Sigmoid colon (tissue), 7 donors: ENCODE measurements around the gene SMARCC1. TPM values are rescaled to one million over a fixed set of nuclear protein-coding genes. Genes with fewer than 3 reads are reported as not detected.

Source experiments
- DNase-seq: peaks from one replicate; pipeline ENCODE4 v3.0.0-alpha.2; 2019
- H3K27ac ChIP-seq, 4 donors: fragments of 200-600 bp; sonication (generic); one replicate each; pipeline ENCODE4 v1.5.1; 2016 to 2019; ENCODE audit warnings: mild to moderate bottlenecking in 1 of 4
- H3K27me3 ChIP-seq, 3 donors: fragments of 200-600 bp; sonication (generic); one replicate each; pipeline ENCODE4 v1.5.1; 2019; ENCODE audit warnings: mild to moderate bottlenecking in 1 of 3
- H3K36me3 ChIP-seq, 4 donors: fragments of 200-600 bp; sonication (generic); one replicate each; pipeline ENCODE4 v1.5.1; 2016 to 2019
- H3K4me1 ChIP-seq, 4 donors: fragments of 200-600 bp; sonication (generic); one replicate each; pipeline ENCODE4 v1.5.1; 2017 to 2019
- H3K4me3 ChIP-seq, 4 donors: fragments of 200-600 bp; sonication (generic); one replicate each; pipeline ENCODE4 v1.5.1; 2017 to 2019; ENCODE audit warnings: mild to moderate bottlenecking in 2 of 4, moderate library complexity in 1 of 4
- H3K9me3 ChIP-seq, 4 donors: fragments of 200-600 bp in 3 of 4; sonication (generic) in 3 of 4; one replicate each; pipeline versions ENCODE4 v1.5.1 to v1.6.1; 2013 to 2019
- EP300 ChIP-seq, 4 donors: sonication (generic); formaldehyde crosslinking; IDR thresholded peaks; one replicate each; pipeline ENCODE4 v1.6.1; 2017; ENCODE audit warnings: antibody characterized with exemption in 4 of 4
- POLR2A ChIP-seq, 2 donors: fragments of 450-650 bp; IDR thresholded peaks; one replicate each; pipeline ENCODE4 v1.6.1; 2016; ENCODE audit warnings: antibody characterized with exemption in 2 of 2, mild to moderate bottlenecking in 2 of 2, moderate library complexity in 2 of 2
- POLR2AphosphoS5 ChIP-seq, 4 donors: sonication (generic); formaldehyde crosslinking; IDR thresholded peaks; one replicate each; pipeline ENCODE4 v1.6.1; 2017; ENCODE audit warnings: antibody characterized with exemption in 4 of 4
- WGBS, 2 donors: extraction: QIAGEN DNeasy Blood & Tissue Kit; methylation state at CpG; one replicate each; pipeline ENCODE4 v1.1.7; 2013; 5-methylcytosine and 5-hydroxymethylcytosine counted together
- intact Hi-C: fragments of 100-400 bp; cut with DNase I; formaldehyde crosslinking; loops from one replicate; pipeline ENCODE4 v1.15.1; 2023
- polyA plus RNA-seq, 3 donors: library from polyadenylated mRNA; stranded (reverse); fragments of 200-250 nt; gene quantifications; one replicate each; pipeline ENCODE4 v1.2.3, GENCODE V29; 2013
- small RNA-seq, 3 donors: library from RNA; depleted of rRNA; stranded (forward); fragments of <200 nt; gene quantifications; one replicate each; pipeline ENCODE3, GENCODE V24; 2016
- total RNA-seq, 4 donors: library from RNA; depleted of rRNA; stranded (reverse); fragments of >200 nt; gene quantifications; one replicate each; pipeline ENCODE4 v1.1.0, GENCODE V29; 2016
- TF ChIP-seq, protein P1 (sequence below), 4 experiments: fragments of 450-650 bp in 3 of 4; fragments of 200-600 bp in 1 of 4; IDR thresholded peaks; one replicate each; pipeline ENCODE4 v1.5.1; 2016 to 2019; ENCODE audit warnings: antibody characterized with exemption in 4 of 4, mild to moderate bottlenecking in 3 of 4, moderate library complexity in 2 of 4
- donor health status: healthy with polysubstance abuse.
- donor health status: Bipolar disorder and iron deficiency.
- donor health status: healthy.

The SMARCC1 gene
- total and polyA plus RNA-seq, 7 donors: 11.1 to 57.3 (median 43.9) TPM

DNA sequence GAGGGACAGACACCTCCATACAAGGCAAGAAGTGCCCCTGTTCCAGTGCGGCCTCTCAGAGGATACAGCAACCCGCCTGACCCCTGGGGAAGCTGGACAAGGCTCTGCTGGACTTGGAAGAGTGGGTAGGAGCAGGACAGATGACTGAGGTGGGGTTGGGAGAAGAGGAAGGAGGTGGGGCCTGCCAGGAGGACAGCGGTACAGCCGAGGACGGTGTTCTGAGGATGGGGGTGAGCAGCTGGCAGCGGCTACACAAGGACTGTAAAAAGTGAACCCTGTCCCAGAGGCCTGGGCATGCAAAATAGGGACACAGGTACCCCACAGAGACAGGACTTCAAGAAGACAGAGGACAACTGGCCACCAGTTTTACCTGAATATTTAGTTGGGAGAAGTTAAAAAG lies 244.7 kb downstream of the SMARCC1 start:
- WGBS, 2 donors: 88 to 91% methylated on average over 6 of the region's 6 CpGs
- Histone ChIP-seq H3K36me3 (no peaks in the 10 kb centered on the region), H3K4me1 (peaks cover 0 to 2% (median under 1%) of the 10 kb centered on the region in 4 donors), H3K4me3 (no peak overlapping the region), H3K27ac (no peak overlapping the region), H3K27me3 (no peaks in the 10 kb centered on the region), H3K9me3 (no peaks in the 10 kb centered on the region)
- TF ChIP-seq POLR2A (IDR thresholded peaks at IDR 0.05): no peak
- TF ChIP-seq EP300 (IDR thresholded peaks at IDR 0.05): no peak
- TF ChIP-seq, protein P1, sequence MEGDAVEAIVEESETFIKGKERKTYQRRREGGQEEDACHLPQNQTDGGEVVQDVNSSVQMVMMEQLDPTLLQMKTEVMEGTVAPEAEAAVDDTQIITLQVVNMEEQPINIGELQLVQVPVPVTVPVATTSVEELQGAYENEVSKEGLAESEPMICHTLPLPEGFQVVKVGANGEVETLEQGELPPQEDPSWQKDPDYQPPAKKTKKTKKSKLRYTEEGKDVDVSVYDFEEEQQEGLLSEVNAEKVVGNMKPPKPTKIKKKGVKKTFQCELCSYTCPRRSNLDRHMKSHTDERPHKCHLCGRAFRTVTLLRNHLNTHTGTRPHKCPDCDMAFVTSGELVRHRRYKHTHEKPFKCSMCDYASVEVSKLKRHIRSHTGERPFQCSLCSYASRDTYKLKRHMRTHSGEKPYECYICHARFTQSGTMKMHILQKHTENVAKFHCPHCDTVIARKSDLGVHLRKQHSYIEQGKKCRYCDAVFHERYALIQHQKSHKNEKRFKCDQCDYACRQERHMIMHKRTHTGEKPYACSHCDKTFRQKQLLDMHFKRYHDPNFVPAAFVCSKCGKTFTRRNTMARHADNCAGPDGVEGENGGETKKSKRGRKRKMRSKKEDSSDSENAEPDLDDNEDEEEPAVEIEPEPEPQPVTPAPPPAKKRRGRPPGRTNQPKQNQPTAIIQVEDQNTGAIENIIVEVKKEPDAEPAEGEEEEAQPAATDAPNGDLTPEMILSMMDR (IDR thresholded peaks at IDR 0.05): no peak
- TF ChIP-seq POLR2AphosphoS5 (IDR thresholded peaks at IDR 0.05): no peak
- intact Hi-C loops: no loop called here
- DNase-seq: no peak

DNA sequence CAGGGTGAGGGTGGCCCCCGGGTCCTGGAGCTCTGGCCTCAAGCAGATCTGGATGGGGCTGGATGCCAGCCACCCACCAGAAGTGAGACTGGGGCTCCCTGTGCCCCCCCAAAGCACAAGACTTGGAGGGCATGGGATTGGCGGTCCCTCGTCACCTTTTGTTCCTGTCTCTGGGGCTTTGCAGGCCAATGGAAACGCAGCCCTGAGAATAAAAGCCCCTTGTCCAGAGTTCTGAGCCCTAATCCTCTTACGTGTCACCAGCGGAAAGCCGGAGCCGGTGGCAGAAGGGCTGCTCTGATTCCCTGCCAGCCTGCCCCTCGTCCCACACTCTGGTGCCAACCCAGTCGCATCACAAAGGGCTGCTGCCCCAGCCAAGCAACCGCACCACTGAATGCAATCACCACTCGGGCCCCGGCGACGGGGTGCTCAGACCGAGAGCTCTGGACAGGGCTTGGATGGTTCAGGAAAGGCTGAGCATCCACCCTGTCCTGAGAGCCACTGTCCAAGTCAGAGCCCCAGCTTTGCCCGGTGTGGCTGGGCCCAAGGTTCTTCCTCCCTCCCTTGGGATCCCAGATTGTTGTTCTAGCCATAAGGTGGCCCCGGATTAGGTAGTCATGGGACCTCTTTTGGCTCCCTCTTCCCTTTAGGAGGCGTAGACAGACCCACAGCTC lies 245.3 kb downstream of the SMARCC1 start:
- TF ChIP-seq, protein P1 (IDR thresholded peaks at IDR 0.05): no peak
- TF ChIP-seq EP300 (IDR thresholded peaks at IDR 0.05) (no peak), POLR2A (IDR thresholded peaks at IDR 0.05) (no peak), POLR2AphosphoS5 (IDR thresholded peaks at IDR 0.05) (no peak)
- Histone ChIP-seq H3K9me3 (no peaks in the 10 kb centered on the region), H3K4me3 (no peak overlapping the region), H3K4me1 (no peaks in the 10 kb centered on the region), H3K36me3 (no peaks in the 10 kb centered on the region), H3K27ac (no peak overlapping the region), H3K27me3 (no peaks in the 10 kb centered on the region)
- intact Hi-C loops: no loop called here
- 92 to 94% methylated on average over 19 of the region's 19 CpGs for WGBS, 2 donors
- DNase-seq: no peak

Small RNAs within 50 kb of the gene (small RNA-seq; reads per million reads assigned to genes)
- gene RF02271 (0 reads per million in 3 donors), gene RN7SL870P (0 to 0.06 (median 0) reads per million in 3 donors)

Other genes starting within 250 kb of the SMARCC1 start
- gene CSPG5, start 203.0 kb downstream of the SMARCC1 start, total RNA-seq: 1 to 10 TPM in 3 of 4 donors, under 1 TPM in 1; 0.99 to 2.3 (median 1.5) TPM
- 1 to 10 TPM in 1 of 3 donors, not detected in 2; 1.0 TPM for gene CSPG5, start 203.0 kb downstream of the SMARCC1 start, polyA plus RNA-seq
- 10 to 100 TPM; 43.8 to 57.6 (median 56.0) TPM for gene DHX30, start 21.2 kb upstream of the SMARCC1 start, total RNA-seq
- 10 to 100 TPM; 13.2 to 42.4 (median 16.2) TPM for gene DHX30, start 21.2 kb upstream of the SMARCC1 start, polyA plus RNA-seq
- gene MAP4, start 234.5 kb upstream of the SMARCC1 start, total RNA-seq: 100 to 1,000 TPM; 138 to 266 (median 201) TPM
- gene MAP4, start 234.5 kb upstream of the SMARCC1 start, polyA plus RNA-seq: 10 to 100 TPM; 41.2 to 90.0 (median 55.3) TPM